Right lobe of liver (tissue), 6 donors: Measurements from ENCODE around the gene DLG4. TPM values are rescaled to one million over a fixed set of nuclear protein-coding genes. Genes with fewer than 3 reads are reported as not detected.
A peak's percentile ranks its signal among the peaks of the same experiment; 100 is the strongest.

ENCODE experiments used
- ATAC-seq, 4 donors: fragments of 200-7000 bp; cut with Tn5 transposase; one replicate each; pipeline ENCODE4 v1.9.1; 2020; ENCODE audit warnings: mild to moderate bottlenecking in 4 of 4, moderate library complexity in 4 of 4
- DNase-seq, 3 donors: peaks; one replicate each; pipeline ENCODE4 v3.0.0-alpha.2; 2020
- H3K27ac ChIP-seq, 3 donors: fragments of 200-600 bp; one replicate each; pipeline ENCODE4 v1.8.0; 2022
- H3K27me3 ChIP-seq, 2 donors: fragments of 200-600 bp; one replicate each; pipeline ENCODE4 v1.8.0; 2022
- H3K36me3 ChIP-seq, 4 donors: fragments of 200-600 bp; sonication (generic) in 1 of 4; one replicate each; pipeline versions ENCODE4 v1.5.1 to v1.8.0; 2017 to 2022; ENCODE audit warnings: control low read depth in 1 of 4
- H3K4me1 ChIP-seq, 4 donors: fragments of 200-600 bp; sonication (generic) in 1 of 4; one replicate each; pipeline versions ENCODE4 v1.5.1 to v1.8.0; 2017 to 2022; ENCODE audit warnings: control low read depth in 1 of 4
- H3K4me3 ChIP-seq, 3 donors: fragments of 200-600 bp; one replicate each; pipeline ENCODE4 v1.8.0; 2022
- H3K9me3 ChIP-seq, 4 donors: fragments of 200-600 bp; sonication (generic) in 1 of 4; one replicate each; pipeline versions ENCODE4 v1.5.1 to v1.8.0; 2017 to 2022; ENCODE audit warnings: control low read depth in 1 of 4
- CTCF ChIP-seq, 4 donors: fragments of 200-600 bp in 3 of 4; fragments of 450-650 bp in 1 of 4; IDR thresholded peaks; one replicate each; pipeline versions ENCODE4 v1.5.1 to v1.8.0; 2016 to 2022; ENCODE audit warnings: antibody characterized with exemption in 4 of 4, mild to moderate bottlenecking in 2 of 4
- POLR2A ChIP-seq: fragments of 450-650 bp; IDR thresholded peaks from one replicate; pipeline ENCODE4 v1.6.1; 2017; ENCODE audit warnings: antibody characterized with exemption, mild to moderate bottlenecking
- WGBS: methylation state at CpG from one replicate; pipeline ENCODE4 v1.1.6; 2018; ENCODE audit warnings: low coverage, low lambda C conversion rate; ENCODE audit not compliant: insufficient coverage; ENCODE audit errors: missing lambda C conversion rate; 5-methylcytosine and 5-hydroxymethylcytosine counted together
- intact Hi-C, 2 donors: fragments of 100-400 bp; cut with DNase I; formaldehyde crosslinking; loops; one replicate each; pipeline versions ENCODE4 v1.11.2 to v1.14.1; 2022
- total RNA-seq, 6 experiments: library from RNA; depleted of rRNA in 2 of 6; stranded (reverse); fragments of >200 nt in 2 of 6; fragmentation: NEBNext Ultra II Directional in 3 of 6; extraction: Animal tissue kit (Norgen Biotek cat#: 25700) in 3 of 6; gene quantifications; one replicate each; pipeline versions ENCODE4 v1.1.0 to v1.2.4, GENCODE V29; 2016 to 2023
- donor health status: DM: no; HTN: yes; CAD: no.
- donor health status: DM: no; HTN: no; CAD: no.
- donor health status: DM: no; HTN: no; CAD: no.
- donor health status: DM: no; HTN: yes; CAD: no.
- donor health status: DM: no; HTN: yes; CAD: no.

The DLG4 gene
- total RNA-seq, 6 experiments from 2014 or later: 3.0 to 6.4 (median 4.1) TPM

GRCh38 chr17:7176841-7177190, 42.8 kb downstream of the DLG4 start:
- DNase-seq: no peak
- Histone ChIP-seq H3K27me3 (no peaks in the 10 kb centered on the region), H3K27ac (peak overlapping the region in 2 of 3 donors; percentile 53 to 78), H3K4me3 (peak overlapping the region; percentile 44 to 81 (median 75)), H3K4me1 (peaks cover 0 to 48% (median 3%) of the 10 kb centered on the region in 4 donors), H3K36me3 (peaks cover 0 to 14% (median 0%) of the 10 kb centered on the region in 4 donors), H3K9me3 (no peaks in the 10 kb centered on the region)
- ATAC-seq: no peak
- TF ChIP-seq CTCF (IDR thresholded peaks at IDR 0.05) (no peak), POLR2A (no peak)
- intact Hi-C loops: no loop called here
- WGBS: 8% methylated on average over 16 of the region's 17 CpGs

- intact Hi-C loops: no loop called here
- Histone ChIP-seq H3K4me1 (peaks cover 0 to 53% (median 3%) of the 10 kb centered on the region in 4 donors), H3K27me3 (no peaks in the 10 kb centered on the region), H3K36me3 (peaks cover 0 to 14% (median 0%) of the 10 kb centered on the region in 4 donors), H3K27ac (peak overlapping the region in 2 of 3 donors; percentile 53 to 78), H3K4me3 (peak overlapping the region; percentile 44 to 81 (median 75)), H3K9me3 (no peaks in the 10 kb centered on the region)
- TF ChIP-seq POLR2A (no peak), CTCF (IDR thresholded peaks at IDR 0.05) (no peak)
- DNase-seq (no peak), ATAC-seq (no peak)
- 82% methylated on average over 1 of the region's 1 CpG for WGBS
Measured at GRCh38 chr17:7176107-7176840, 43.4 kb downstream of the DLG4 start.

- Histone ChIP-seq H3K27me3 (no peaks in the 10 kb centered on the region), H3K36me3 (peaks cover 0 to 14% (median 0%) of the 10 kb centered on the region in 4 donors), H3K27ac (no peak overlapping the region), H3K4me1 (peaks cover 0 to 57% (median 3%) of the 10 kb centered on the region in 4 donors), H3K9me3 (no peaks in the 10 kb centered on the region), H3K4me3 (no peak overlapping the region)
- DNase-seq (no peak), ATAC-seq (no peak)
- whole genome bisulfite sequencing: 65% methylated on average over 5 of the region's 5 CpGs
- intact Hi-C loops: no loop called here
- TF ChIP-seq POLR2A (no peak), CTCF (IDR thresholded peaks at IDR 0.05) (no peak)
Measured at GRCh38 chr17:7175330-7175733, 44.3 kb downstream of the DLG4 start.

- no peak for ATAC-seq
Measured at GRCh38 chr17:7174603-7175326, 44.9 kb downstream of the DLG4 start.

More at GRCh38 chr17:7174603-7175326, 44.9 kb downstream of the DLG4 start:
- Histone ChIP-seq H3K27me3 (no peaks in the 10 kb centered on the region), H3K36me3 (peaks cover 0 to 14% (median 0%) of the 10 kb centered on the region in 4 donors), H3K27ac (no peak overlapping the region), H3K4me1 (peaks cover 0 to 58% (median under 1%) of the 10 kb centered on the region in 4 donors), H3K4me3 (no peak overlapping the region), H3K9me3 (no peaks in the 10 kb centered on the region)
- DNase-seq: no peak
- intact Hi-C loops: no loop called here
- 54% methylated on average over 7 of the region's 7 CpGs for WGBS
- TF ChIP-seq POLR2A: no peak
- no peak for TF ChIP-seq CTCF (IDR thresholded peaks at IDR 0.05)
